Gastroesophageal sphincter (tissue), 3 donors: ENCODE measurements around the gene VWA5B2.
"Not testable (repeated sequence)": the region's sequence is repeated elsewhere in the genome, so short reads cannot be mapped to it uniquely, and the experiment has no call there.

Experiments used
- CTCF ChIP-seq, 4 experiments: fragments of 200-600 bp in 2 of 4; fragments of 450-650 bp in 2 of 4; sonication (generic) in 1 of 4; IDR thresholded peaks; one replicate each; pipeline ENCODE4 v1.5.1; 2017 to 2019; ENCODE audit warnings: antibody characterized with exemption in 4 of 4, mild to moderate bottlenecking in 2 of 4, moderate library complexity in 2 of 4
- POLR2AphosphoS5 ChIP-seq: sonication (generic); formaldehyde crosslinking; IDR thresholded peaks from one replicate; pipeline ENCODE4 v1.6.1; 2017; ENCODE audit warnings: antibody characterized with exemption

- not testable (repeated sequence) for TF ChIP-seq CTCF (IDR thresholded peaks at IDR 0.05); POLR2AphosphoS5
Observed at GRCh38 chr3:184267249-184267648, 37.9 kb downstream of the VWA5B2 start.
